ENCODE measurements around the gene FBXL16. TPM values are rescaled to one million over a fixed set of nuclear protein-coding genes. Genes with fewer than 3 reads are reported as not detected.

The FBXL16 gene
- total RNA-seq, 1 donor from 2014 or later = 3.0 TPM

- peak overlapping the region; percentile 91 for H3K4me3 Mint-ChIP-seq
- H3K36me3 Mint-ChIP-seq (ENCODE audit: low read depth) = peaks cover 3% of the 10 kb centered on the region
- peaks cover 20% of the 10 kb centered on the region for H3K27me3 Mint-ChIP-seq (ENCODE audit: low read depth)
- DNase-seq (ENCODE audit: low read depth, low spot score) = no peak
- peaks cover 22% of the 10 kb centered on the region for H3K4me1 Mint-ChIP-seq
- H3K27ac Mint-ChIP-seq (ENCODE audit: unreplicated experiment) = no peak overlapping the region
- no peaks in the 10 kb centered on the region for H3K9me3 Mint-ChIP-seq
- TF ChIP-seq CTCF (conservative IDR thresholded peaks at IDR 0.05) = no peak
These were observed 27.3 kb downstream of the FBXL16 start for GRCh38 chr16:678209-678857.

- no peak for TF ChIP-seq CTCF (conservative IDR thresholded peaks at IDR 0.05)
- H3K4me3 Mint-ChIP-seq = no peak overlapping the region
- peaks cover 20% of the 10 kb centered on the region for H3K27me3 Mint-ChIP-seq (ENCODE audit: low read depth)
- peaks cover 20% of the 10 kb centered on the region for H3K4me1 Mint-ChIP-seq
- no peaks in the 10 kb centered on the region for H3K9me3 Mint-ChIP-seq
- H3K27ac Mint-ChIP-seq (ENCODE audit: unreplicated experiment) = no peak overlapping the region
- DNase-seq (ENCODE audit: low read depth, low spot score) = no peak
- H3K36me3 Mint-ChIP-seq (ENCODE audit: low read depth) = peaks cover 2% of the 10 kb centered on the region
These were observed 28.0 kb downstream of the FBXL16 start for GRCh38 chr16:677316-678190.

GRCh38 chr16:676913-677312 lies 28.7 kb downstream of the FBXL16 start:
- Mint-ChIP-seq H3K9me3 (no peaks in the 10 kb centered on the region), H3K27me3 (ENCODE audit: low read depth) (peaks cover 18% of the 10 kb centered on the region), H3K36me3 (ENCODE audit: low read depth) (no peaks in the 10 kb centered on the region), H3K27ac (ENCODE audit: unreplicated experiment) (no peak overlapping the region), H3K4me3 (peak overlapping the region; percentile 65), H3K4me1 (peaks cover 18% of the 10 kb centered on the region)
- no peak for DNase-seq (ENCODE audit: low read depth, low spot score)
- TF ChIP-seq CTCF (conservative IDR thresholded peaks at IDR 0.05) = no peak

GRCh38 chr16:676565-676902 lies 29.1 kb downstream of the FBXL16 start:
- no peak overlapping the region for H3K27ac Mint-ChIP-seq (ENCODE audit: unreplicated experiment)
- H3K9me3 Mint-ChIP-seq = no peaks in the 10 kb centered on the region
- DNase-seq (ENCODE audit: low read depth, low spot score) = no peak
- peak overlapping the region; percentile 65 for H3K4me3 Mint-ChIP-seq
- H3K36me3 Mint-ChIP-seq (ENCODE audit: low read depth) = no peaks in the 10 kb centered on the region
- peaks cover 18% of the 10 kb centered on the region for H3K27me3 Mint-ChIP-seq (ENCODE audit: low read depth)
- H3K4me1 Mint-ChIP-seq = peaks cover 14% of the 10 kb centered on the region
- TF ChIP-seq CTCF (conservative IDR thresholded peaks at IDR 0.05) = no peak

- no peak for DNase-seq (ENCODE audit: low read depth, low spot score)
- peaks cover 16% of the 10 kb centered on the region for H3K27me3 Mint-ChIP-seq (ENCODE audit: low read depth)
- H3K4me3 Mint-ChIP-seq = no peak overlapping the region
- H3K27ac Mint-ChIP-seq (ENCODE audit: unreplicated experiment) = no peak overlapping the region
- no peak for TF ChIP-seq CTCF (conservative IDR thresholded peaks at IDR 0.05)
- H3K36me3 Mint-ChIP-seq (ENCODE audit: low read depth) = no peaks in the 10 kb centered on the region
- H3K4me1 Mint-ChIP-seq = peaks cover 9% of the 10 kb centered on the region
- no peaks in the 10 kb centered on the region for H3K9me3 Mint-ChIP-seq
These were observed 29.6 kb downstream of the FBXL16 start for GRCh38 chr16:675884-676564.

All from neural crest cell (in vitro differentiated cells).